ENCODE results near the gene FOXS1. TPM values are rescaled to one million over a fixed set of nuclear protein-coding genes. Genes with fewer than 3 reads are reported as not detected.
A peak's percentile ranks its signal among the peaks of the same experiment; 100 is the strongest.

Gene FOXS1
- polyA plus RNA-seq, 3 donors = not detected

GRCh38 chr20:31797364-31797763, 48.0 kb downstream of the FOXS1 start:
- H3K27me3 Mint-ChIP-seq (ENCODE audit: low read depth in 3 of 3) = peaks cover 0 to 2% (median 0%) of the 10 kb centered on the region in 3 donors
- Histone ChIP-seq H4K20me1 (ENCODE audit: insufficient read depth, low read length) (no peaks in the 10 kb centered on the region), H3K4me3 (replicated peaks in 1 of 3; ENCODE audit: low read depth in 2 of 3, low read length in 3 of 3) (no peak overlapping the region), H3K27me3 (ENCODE audit: control insufficient read depth in 2 of 2, insufficient read depth in 2 of 2, low read length in 2 of 2) (no peaks in the 10 kb centered on the region), H3K79me2 (ENCODE audit: insufficient read depth, low read length) (no peaks in the 10 kb centered on the region), H3K9me3 (replicated peaks in 1 of 2; ENCODE audit: control insufficient read depth in 1 of 2, insufficient read depth in 1 of 2, low read length in 2 of 2) (no peaks in the 10 kb centered on the region), H3K4me1 (ENCODE audit: control insufficient read depth in 1 of 2, insufficient read depth in 2 of 2, low read length in 2 of 2) (no peaks in the 10 kb centered on the region), H2AFZ (ENCODE audit: insufficient read depth, low read depth, low read length, poor library complexity, severe bottlenecking) (no peak overlapping the region), H3K36me3 (replicated peaks in 1 of 2; ENCODE audit: control insufficient read depth in 1 of 2, insufficient read depth in 2 of 2, low read length in 2 of 2) (peaks cover 74 to 100% of the 10 kb centered on the region in 2 donors), H3K4me2 (replicated peaks; ENCODE audit: extremely low read depth, low read length, poor library complexity, severe bottlenecking) (no peak overlapping the region), H3K27ac (ENCODE audit: low read depth in 1 of 2, low read length in 2 of 2) (peak overlapping the region in 1 of 2 donors; percentile 6), H3K9ac (ENCODE audit: insufficient read depth, low read length, poor library complexity, severe bottlenecking) (no peak overlapping the region)
- no peak for DNase-seq
- TF ChIP-seq CTCF (IDR thresholded peaks at IDR 0.05) = no peak
- H3K4me1 Mint-ChIP-seq = no peaks in the 10 kb centered on the region
- no peak overlapping the region for H3K4me3 Mint-ChIP-seq
- WGBS (ENCODE audit: insufficient coverage) = 100% methylated on average over 1 of the region's 3 CpGs
- no peaks in the 10 kb centered on the region for H3K9me3 Mint-ChIP-seq
- intact Hi-C loops (cut with micrococcal nuclease) = no loop called here
- H3K36me3 Mint-ChIP-seq = peaks cover 73 to 76% of the 10 kb centered on the region in 2 donors
- H3K27ac Mint-ChIP-seq = no peak overlapping the region

Small RNA genes within 50 kb of the gene (small RNA-seq; reads per million reads assigned to genes)
- not detected for gene AL160175.1 (ENCODE audit: insufficient read length, low read depth)

Other genes starting within 250 kb of the FOXS1 start
- gene ID1, start 240.3 kb downstream of the FOXS1 start, polyA plus RNA-seq = 100 to 1,000 TPM in 1 of 3 donors, 10 to 100 TPM in 1, 1 to 10 TPM in 1; 3.9 to 129 (median 12.5) TPM
- gene COX4I2, start 207.7 kb downstream of the FOXS1 start, polyA plus RNA-seq = not detected
- gene BCL2L1, start 122.7 kb downstream of the FOXS1 start, polyA plus RNA-seq = 10 to 100 TPM; 12.4 to 16.8 (median 14.3) TPM
- under 1 TPM in 1 of 3 donors, not detected in 2; 0.06 TPM for gene TPX2, start 106.3 kb downstream of the FOXS1 start, polyA plus RNA-seq
- not detected for gene MYLK2, start 26.2 kb downstream of the FOXS1 start, polyA plus RNA-seq
- not detected for gene DUSP15, start 24.9 kb upstream of the FOXS1 start, polyA plus RNA-seq
- gene TTLL9, start 25.0 kb upstream of the FOXS1 start, polyA plus RNA-seq = under 1 TPM in 1 of 3 donors, not detected in 2; 0.21 TPM
- 1 to 10 TPM; 3.5 to 4.4 (median 3.7) TPM for gene PDRG1, start 106.4 kb upstream of the FOXS1 start, polyA plus RNA-seq
- gene XKR7, start 122.5 kb upstream of the FOXS1 start, polyA plus RNA-seq = under 1 TPM in 2 of 3 donors, not detected in 1; 0.02 to 0.43 TPM
- not detected for gene CCM2L, start 164.8 kb upstream of the FOXS1 start, polyA plus RNA-seq
- 100 to 1,000 TPM; 430 to 688 (median 526) TPM for gene HCK, start 206.6 kb upstream of the FOXS1 start, polyA plus RNA-seq

Data from CD14-positive monocyte (primary cell).